Natural killer cell (primary cell): ENCODE measurements around the gene RALGAPB. TPM values are rescaled to one million over a fixed set of nuclear protein-coding genes. Genes with fewer than 3 reads are reported as not detected.

Experiments used
- ATAC-seq, 3 donors: fragments of 150-1000 bp in 2 of 3; fragments of 200-7000 bp in 1 of 3; cut with Tn5 transposase; 1 replicate in 1 of 3; 2 replicates in 2 of 3; pipeline ENCODE4 v1.10.0; 2021; ENCODE audit warnings: mild to moderate bottlenecking in 2 of 3, moderate library complexity in 2 of 3
- DNase-seq, 2 donors: peaks; one replicate each; pipeline versions ENCODE4 v3.0.0 to v3.0.0-alpha.2; 2013 to 2021; ENCODE audit warnings: mixed read lengths in 1 of 2
- H3K27ac ChIP-seq: one replicate; pipeline ENCODE4 v1.5.1; 2013; ENCODE audit warnings: mild to moderate bottlenecking, low read length
- H3K27me3 ChIP-seq: one replicate; pipeline ENCODE4 v1.6.1; 2013; ENCODE audit warnings: low read length; ENCODE audit not compliant: control insufficient read depth, insufficient read depth
- H3K36me3 ChIP-seq: one replicate; pipeline ENCODE4 v1.6.1; 2013; ENCODE audit warnings: low read length; ENCODE audit not compliant: control insufficient read depth, insufficient read depth
- H3K4me1 ChIP-seq: one replicate; pipeline ENCODE4 v1.6.1; 2013; ENCODE audit warnings: low read length; ENCODE audit not compliant: control insufficient read depth, insufficient read depth
- H3K4me3 ChIP-seq: one replicate; pipeline ENCODE4 v1.5.1; 2013; ENCODE audit warnings: low read length
- H3K9me3 ChIP-seq: one replicate; pipeline ENCODE4 v1.6.1; 2013; ENCODE audit warnings: low read length; ENCODE audit not compliant: control insufficient read depth, insufficient read depth
- H3K27ac Mint-ChIP-seq, 2 donors: one replicate each; pipeline ENCODE4 v1.8.0; 2022; ENCODE audit warnings: mild to moderate bottlenecking in 2 of 2, mixed read lengths in 2 of 2, moderate library complexity in 1 of 2
- H3K27me3 Mint-ChIP-seq, 2 donors: one replicate each; pipeline ENCODE4 v1.8.0; 2022; ENCODE audit warnings: low read depth in 2 of 2, mixed read lengths in 2 of 2
- H3K36me3 Mint-ChIP-seq: one replicate; pipeline ENCODE4 v1.8.0; 2022; ENCODE audit warnings: mixed read lengths
- H3K4me1 Mint-ChIP-seq, 2 donors: one replicate each; pipeline ENCODE4 v1.8.0; 2022; ENCODE audit warnings: mixed read lengths in 2 of 2
- H3K4me3 Mint-ChIP-seq: one replicate; pipeline ENCODE4 v1.8.0; 2022; ENCODE audit warnings: mild to moderate bottlenecking, moderate library complexity, mixed read lengths
- H3K9me3 Mint-ChIP-seq, 2 donors: one replicate each; pipeline ENCODE4 v1.8.0; 2022; ENCODE audit warnings: mixed read lengths in 2 of 2
- WGBS: methylation state at CpG from one replicate; pipeline ENCODE4 v1.1.7; 2013; ENCODE audit warnings: missing lambda C conversion rate; ENCODE audit not compliant: insufficient coverage; 5-methylcytosine and 5-hydroxymethylcytosine counted together
- intact Hi-C: fragments of 100-400 bp; cut with micrococcal nuclease; formaldehyde crosslinking; loops from one replicate; pipeline ENCODE4 v1.14.2; 2022
- total RNA-seq, 4 donors: library from RNA; stranded (reverse); fragments of 120-200 nt in 1 of 4; gene quantifications; one replicate each; pipeline versions ENCODE4 v1.2.3 to v1.2.4, GENCODE V29; 2013 to 2022
- TF ChIP-seq, protein P1 (sequence below): fragments of 200-600 bp; IDR thresholded peaks from one replicate; pipeline ENCODE4 v1.8.0; 2022; ENCODE audit warnings: antibody characterized with exemption

The RALGAPB gene
- total RNA-seq, 3 donors from 2014 or later (not counting 1 experiment from before 2014, with no cell fraction given), result 45.1 to 73.1 (median 57.4) TPM

DNA sequence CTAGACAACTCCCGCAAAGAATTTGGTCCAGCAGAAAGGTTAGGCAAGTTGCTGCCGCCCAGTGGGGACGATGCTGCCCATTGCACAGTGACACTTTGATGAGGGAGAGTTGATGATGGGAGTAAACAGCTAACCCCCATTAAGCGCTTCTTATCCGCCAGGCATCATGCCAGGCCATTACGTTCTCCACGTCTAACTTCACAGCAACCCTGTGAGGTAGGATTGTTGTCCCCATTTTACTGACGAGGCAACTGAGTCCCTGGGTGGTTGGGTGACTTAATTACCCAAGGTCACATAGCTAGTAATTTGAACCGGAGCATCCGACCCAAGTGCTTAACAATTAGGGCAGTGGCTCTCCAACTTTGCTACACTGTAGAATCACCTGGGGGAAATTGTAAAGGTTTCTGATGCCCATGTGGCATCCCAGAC is 738 bp downstream of the RALGAPB start:
- 29% methylated on average over 10 of the region's 10 CpGs for WGBS

DNA sequence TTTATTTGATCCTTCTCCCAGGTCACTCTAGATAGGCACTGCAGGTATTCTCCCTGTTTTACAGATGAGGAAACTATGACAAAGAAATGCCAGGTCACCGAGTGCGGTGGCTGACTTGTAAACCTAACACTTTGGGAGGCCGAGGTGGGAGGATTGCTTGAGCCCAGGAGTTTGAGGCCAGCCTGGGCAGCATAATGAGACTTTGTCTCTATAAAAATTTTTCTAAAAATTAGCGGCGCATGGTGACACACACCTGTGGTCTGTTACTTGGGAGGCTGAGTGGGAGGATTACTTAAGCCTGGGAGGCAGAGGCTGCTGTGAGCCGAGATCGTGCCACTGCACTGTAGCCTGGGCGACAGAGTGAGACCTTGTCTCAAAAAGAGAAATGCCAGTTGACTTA is 5.1 kb downstream of the RALGAPB start:
- no peaks in the 10 kb centered on the region for H3K9me3 Mint-ChIP-seq
- H3K27ac Mint-ChIP-seq, result no peak overlapping the region
- DNase-seq, result no peak
- no peaks in the 10 kb centered on the region for H3K9me3 ChIP-seq
- H3K4me1 Mint-ChIP-seq, result peaks cover 53 to 58% of the 10 kb centered on the region in 2 donors
- no peak overlapping the region for H3K27ac ChIP-seq
- H3K36me3 ChIP-seq, result peaks cover 4% of the 10 kb centered on the region
- H3K4me3 ChIP-seq, result no peak overlapping the region
- WGBS, result 97% methylated on average over 8 of the region's 8 CpGs
- intact Hi-C loops, result no loop called here
- no peaks in the 10 kb centered on the region for H3K36me3 Mint-ChIP-seq
- TF ChIP-seq, protein P1, sequence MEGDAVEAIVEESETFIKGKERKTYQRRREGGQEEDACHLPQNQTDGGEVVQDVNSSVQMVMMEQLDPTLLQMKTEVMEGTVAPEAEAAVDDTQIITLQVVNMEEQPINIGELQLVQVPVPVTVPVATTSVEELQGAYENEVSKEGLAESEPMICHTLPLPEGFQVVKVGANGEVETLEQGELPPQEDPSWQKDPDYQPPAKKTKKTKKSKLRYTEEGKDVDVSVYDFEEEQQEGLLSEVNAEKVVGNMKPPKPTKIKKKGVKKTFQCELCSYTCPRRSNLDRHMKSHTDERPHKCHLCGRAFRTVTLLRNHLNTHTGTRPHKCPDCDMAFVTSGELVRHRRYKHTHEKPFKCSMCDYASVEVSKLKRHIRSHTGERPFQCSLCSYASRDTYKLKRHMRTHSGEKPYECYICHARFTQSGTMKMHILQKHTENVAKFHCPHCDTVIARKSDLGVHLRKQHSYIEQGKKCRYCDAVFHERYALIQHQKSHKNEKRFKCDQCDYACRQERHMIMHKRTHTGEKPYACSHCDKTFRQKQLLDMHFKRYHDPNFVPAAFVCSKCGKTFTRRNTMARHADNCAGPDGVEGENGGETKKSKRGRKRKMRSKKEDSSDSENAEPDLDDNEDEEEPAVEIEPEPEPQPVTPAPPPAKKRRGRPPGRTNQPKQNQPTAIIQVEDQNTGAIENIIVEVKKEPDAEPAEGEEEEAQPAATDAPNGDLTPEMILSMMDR, result no peak
- no peak for ATAC-seq
- H3K4me3 Mint-ChIP-seq, result no peak overlapping the region
- H3K4me1 ChIP-seq, result peaks cover 15% of the 10 kb centered on the region
- no peaks in the 10 kb centered on the region for H3K27me3 ChIP-seq
- H3K27me3 Mint-ChIP-seq, result no peaks in the 10 kb centered on the region

More for the DNA sequence above, 738 bp downstream of the RALGAPB start:
- Mint-ChIP-seq H3K9me3 (no peaks in the 10 kb centered on the region), H3K36me3 (no peaks in the 10 kb centered on the region), H3K27ac (peak overlapping the region; percentile 91 to 93), H3K27me3 (peaks cover 0 to 3% of the 10 kb centered on the region in 2 donors), H3K4me3 (peak overlapping the region; percentile 74), H3K4me1 (peaks cover 39 to 44% of the 10 kb centered on the region in 2 donors)
- no peaks in the 10 kb centered on the region for H3K9me3 ChIP-seq
- no peaks in the 10 kb centered on the region for H3K36me3 ChIP-seq
- DNase-seq (no peak), ATAC-seq (no peak)
- peak overlapping the region; percentile 82 for H3K4me3 ChIP-seq
- H3K27ac ChIP-seq, result no peak overlapping the region
- H3K27me3 ChIP-seq, result no peaks in the 10 kb centered on the region
- TF ChIP-seq, protein P1, result no peak
- peaks cover 15% of the 10 kb centered on the region for H3K4me1 ChIP-seq
- intact Hi-C loops, result no loop called here

DNA sequence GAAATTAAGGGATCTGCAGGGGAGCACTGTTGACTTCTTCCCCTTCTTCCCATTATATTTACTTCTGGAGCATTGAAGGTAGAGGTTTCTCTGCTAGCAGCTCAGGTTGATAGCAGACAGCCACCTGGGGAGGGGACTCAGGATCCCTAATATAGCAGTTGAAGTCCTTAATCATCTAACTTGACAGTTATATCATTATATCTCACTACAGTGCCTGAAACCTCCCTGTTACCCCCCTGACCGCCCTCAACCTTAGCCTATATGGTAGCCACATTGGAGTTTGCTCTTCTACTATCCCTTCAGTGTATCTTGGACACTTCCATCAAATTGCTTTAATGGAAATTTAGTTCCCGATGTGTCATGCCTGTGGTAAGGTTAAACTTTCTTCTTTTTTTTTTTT is 7.0 kb downstream of the RALGAPB start:
- ATAC-seq, result no peak
- H3K4me1 ChIP-seq, result no peaks in the 10 kb centered on the region
- Mint-ChIP-seq H3K4me3 (no peak overlapping the region), H3K27ac (peak overlapping the region in 1 of 2 donors; percentile 15), H3K36me3 (no peaks in the 10 kb centered on the region), H3K9me3 (no peaks in the 10 kb centered on the region), H3K27me3 (no peaks in the 10 kb centered on the region), H3K4me1 (peaks cover 49 to 60% of the 10 kb centered on the region in 2 donors)
- TF ChIP-seq, protein P1, result no peak
- peaks cover 6% of the 10 kb centered on the region for H3K36me3 ChIP-seq
- no peak overlapping the region for H3K27ac ChIP-seq
- no peaks in the 10 kb centered on the region for H3K27me3 ChIP-seq
- intact Hi-C loops, result no loop called here
- no peak for DNase-seq
- no peaks in the 10 kb centered on the region for H3K9me3 ChIP-seq
- WGBS, result 98% methylated on average over 2 of the region's 2 CpGs
- no peak overlapping the region for H3K4me3 ChIP-seq

DNA sequence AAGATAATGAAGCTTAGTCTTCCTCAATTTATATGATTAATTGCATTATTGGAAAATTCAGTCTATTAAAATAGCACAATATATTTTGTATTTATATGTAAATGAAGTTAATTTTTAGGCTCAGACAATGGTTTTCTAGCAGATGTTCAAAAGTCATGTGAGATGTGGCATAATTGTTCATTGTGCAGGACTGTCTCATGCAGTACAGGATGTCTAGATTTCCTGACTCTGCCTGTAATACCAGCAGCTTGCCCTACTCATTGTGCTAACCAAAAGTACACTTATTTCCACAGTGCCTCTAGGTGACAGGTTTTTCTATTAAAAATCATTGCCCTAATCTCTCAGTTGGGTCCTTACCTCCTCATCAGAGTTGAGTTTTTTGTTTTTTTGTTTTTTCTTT is 12.4 kb downstream of the RALGAPB start:
- no peaks in the 10 kb centered on the region for H3K9me3 ChIP-seq
- peaks cover 17 to 28% of the 10 kb centered on the region in 2 donors for H3K4me1 Mint-ChIP-seq
- ATAC-seq (peak in 1 of 3 donors; percentile 44), DNase-seq (no peak)
- H3K27ac Mint-ChIP-seq, result no peak overlapping the region
- no peaks in the 10 kb centered on the region for H3K27me3 Mint-ChIP-seq
- peaks cover 24% of the 10 kb centered on the region for H3K36me3 ChIP-seq
- peaks cover 9% of the 10 kb centered on the region for H3K36me3 Mint-ChIP-seq
- H3K27ac ChIP-seq, result no peak overlapping the region
- H3K27me3 ChIP-seq, result no peaks in the 10 kb centered on the region
- intact Hi-C loops, result no loop called here
- no peaks in the 10 kb centered on the region for H3K9me3 Mint-ChIP-seq
- H3K4me1 ChIP-seq, result no peaks in the 10 kb centered on the region
- no peak overlapping the region for H3K4me3 ChIP-seq
- H3K4me3 Mint-ChIP-seq, result no peak overlapping the region
- TF ChIP-seq, protein P1, result no peak
